ENCODE data around the gene MTCH1. TPM values are rescaled to one million over a fixed set of nuclear protein-coding genes. Genes with fewer than 3 reads are reported as not detected.

MTCH1 gene
- polyA plus RNA-seq, 2 of the 4 experiments (the other 2 are of a cell fraction): 65.4 to 112 TPM

DNA sequence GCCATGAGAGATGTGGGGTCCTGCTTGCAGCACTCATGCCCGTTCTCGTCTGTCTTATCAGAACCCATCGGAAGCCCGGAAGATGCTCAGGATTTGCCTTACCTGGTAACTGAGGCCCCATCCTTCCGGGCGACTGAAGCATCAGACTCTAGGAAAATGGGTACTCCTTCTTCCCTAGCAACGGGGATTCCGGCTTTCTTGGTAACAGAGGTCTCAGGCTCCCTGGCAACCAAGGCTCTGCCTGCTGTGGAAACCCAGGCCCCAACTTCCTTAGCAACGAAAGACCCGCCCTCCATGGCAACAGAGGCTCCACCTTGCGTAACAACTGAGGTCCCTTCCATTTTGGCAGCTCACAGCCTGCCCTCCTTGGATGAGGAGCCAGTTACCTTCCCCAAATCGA is 23.1 kb downstream of the MTCH1 start:
- ATAC-seq (peak in 1 of 2 experiments; percentile 17; a peak in 3 of 6 replicates), FAIRE-seq (no peak), DNase-seq (ENCODE audit: low read depth in 1 of 2, low spot score in 1 of 2) (peak in 1 of 2 experiments; percentile 36)
- H3K4me1 ChIP-seq: peaks cover 15% of the 10 kb centered on the region
- no peaks in the 10 kb centered on the region for H3K9me3 ChIP-seq
- no peak overlapping the region for H3K27ac ChIP-seq
- WGBS (ENCODE audit: missing lambda C conversion rate): 78% methylated on average over 12 of the region's 12 CpGs
- TF ChIP-seq HDAC2 (IDR thresholded peaks at IDR 0.05): no peak
- TF ChIP-seq, protein P1, sequence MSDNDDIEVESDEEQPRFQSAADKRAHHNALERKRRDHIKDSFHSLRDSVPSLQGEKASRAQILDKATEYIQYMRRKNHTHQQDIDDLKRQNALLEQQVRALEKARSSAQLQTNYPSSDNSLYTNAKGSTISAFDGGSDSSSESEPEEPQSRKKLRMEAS (IDR thresholded peaks at IDR 0.05): no peak
- TF ChIP-seq POLR2A (IDR thresholded peaks at IDR 0.05; ENCODE audit: low read length): no peak
- no peak for TF ChIP-seq FOSL2 (IDR thresholded peaks at IDR 0.05)
- TF ChIP-seq FOSL2 (CRISPR knock-in tag; IDR thresholded peaks at IDR 0.05): no peak
- TF ChIP-seq CEBPB (IDR thresholded peaks at IDR 0.05): peak in 1 of 2 experiments; percentile 36; a peak in 1 of 4 replicates
- ChIA-PET CTCF (interaction anchor here (1.1 kb wide), 1 partner anchor 10 kb away, joined by 3 read pairs; no protein-coding TSS in a partner anchor), POLR2A (no interaction called here)
- H3K4me2 ChIP-seq: no peak overlapping the region
- no peak overlapping the region for H3K4me3 ChIP-seq

DNA sequence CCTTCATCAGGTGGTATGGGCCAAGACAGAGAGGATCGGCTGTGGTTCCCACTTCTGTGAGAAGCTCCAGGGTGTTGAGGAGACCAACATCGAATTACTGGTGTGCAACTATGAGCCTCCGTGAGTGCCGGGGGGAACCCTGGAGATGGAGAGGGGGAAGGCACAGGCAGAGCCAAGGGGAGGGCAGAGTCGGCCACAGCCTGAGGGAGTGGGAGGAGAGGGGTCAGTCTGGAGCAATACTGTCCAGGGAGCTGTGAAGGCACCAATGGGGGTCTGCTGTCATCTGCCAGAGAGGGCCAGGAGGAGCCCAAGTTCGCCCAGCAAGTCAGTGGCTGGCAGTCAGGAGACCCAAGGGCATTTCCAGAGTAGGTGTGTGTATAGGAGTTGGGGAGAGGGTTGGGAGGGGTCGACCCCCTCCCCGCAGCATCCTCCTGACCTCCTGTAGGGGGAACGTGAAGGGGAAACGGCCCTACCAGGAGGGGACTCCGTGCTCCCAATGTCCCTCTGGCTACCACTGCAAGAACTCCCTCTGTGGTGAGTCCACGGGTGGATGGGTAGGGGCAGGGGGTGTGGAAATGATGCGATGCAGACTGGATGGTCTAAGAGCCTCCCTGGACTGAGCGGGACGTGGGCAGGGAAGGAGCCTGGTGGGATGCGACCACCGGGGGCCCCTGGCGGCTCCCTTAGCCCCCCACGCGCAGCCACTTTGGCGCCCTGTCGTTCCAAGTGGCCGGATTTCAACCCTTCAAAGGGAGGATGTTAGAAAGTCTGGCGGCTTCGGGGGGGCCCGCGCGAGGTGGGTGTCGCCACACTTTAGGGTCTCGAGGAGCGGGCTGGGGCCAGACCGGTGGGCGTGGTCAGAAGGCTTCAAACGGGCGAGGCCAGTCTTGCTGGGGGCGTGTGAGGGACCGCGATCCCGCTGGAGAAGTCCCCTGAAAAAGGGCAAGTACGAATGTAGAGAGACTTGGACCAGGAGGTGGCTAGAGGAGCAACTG is 24.3 kb downstream of the MTCH1 start:
- DNase-seq (ENCODE audit: low read depth in 1 of 2, low spot score in 1 of 2): no peak
- WGBS (ENCODE audit: missing lambda C conversion rate): 80% methylated on average over 31 of the region's 40 CpGs
- Histone ChIP-seq H3K4me1 (peaks cover 15% of the 10 kb centered on the region), H3K9me3 (no peaks in the 10 kb centered on the region), H3K4me3 (no peak overlapping the region), H3K4me2 (no peak overlapping the region), H3K27ac (peak overlapping the region in 1 of 2 experiments; percentile 77; a peak in 3 of 6 replicates)
- ChIA-PET CTCF (no interaction called here), POLR2A (no interaction called here)
- TF ChIP-seq FOXS1 (CRISPR knock-in tag; IDR thresholded peaks at IDR 0.05) (no peak), EHMT2 (IDR thresholded peaks at IDR 0.05; ENCODE audit: low read depth) (no peak), ZC3H11A (IDR thresholded peaks at IDR 0.05) (no peak), EP300 (IDR thresholded peaks at IDR 0.05) (no peak)
- FAIRE-seq: no peak
- ATAC-seq: no peak

DNA sequence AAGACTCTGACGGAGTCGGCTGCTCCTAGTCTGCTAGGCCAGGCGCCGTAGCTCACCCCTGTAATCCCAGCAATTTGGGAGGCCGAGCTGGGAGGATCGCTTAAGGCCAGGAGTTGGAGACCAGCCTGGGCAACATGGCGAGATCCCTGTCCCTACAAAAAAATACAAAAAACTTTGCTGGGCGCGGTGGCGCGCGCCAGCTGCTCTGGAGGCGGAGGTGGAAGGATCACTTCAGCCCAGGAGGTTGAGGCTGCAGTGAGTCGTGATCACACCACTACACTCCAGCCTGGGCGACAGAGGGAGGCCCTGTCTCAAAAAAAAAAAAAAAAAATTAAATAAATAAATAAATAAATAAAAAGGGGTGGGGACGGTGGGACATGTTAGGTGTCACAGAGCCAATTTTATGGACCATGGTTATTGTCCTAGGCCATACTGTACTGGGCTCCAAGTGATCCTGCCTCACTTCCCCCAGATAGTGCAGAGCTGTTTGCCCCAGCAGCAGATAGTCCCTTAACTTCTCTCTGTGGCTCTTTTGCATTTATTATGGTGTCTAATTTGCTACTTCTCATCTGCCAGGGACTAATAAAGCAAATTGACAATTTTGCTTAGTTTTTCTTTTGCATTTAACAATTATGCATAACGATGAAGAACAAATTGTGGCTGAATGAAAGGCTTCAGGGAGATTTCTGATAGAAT is 26.3 kb downstream of the MTCH1 start:
- CTCF ChIA-PET: interaction anchor here (0.7 kb wide), 2 partner anchors 46 to 1401 kb away, joined by 3 read pairs; no protein-coding TSS in a partner anchor
- DNase-seq (ENCODE audit: low read depth in 1 of 2, low spot score in 1 of 2) (no peak), FAIRE-seq (no peak), ATAC-seq (no peak)
- peaks cover 15% of the 10 kb centered on the region for H3K4me1 ChIP-seq
- H3K4me2 ChIP-seq: peak overlapping the region; percentile 45; the same call in 2 of the 3 replicates
- TF ChIP-seq JUNB (IDR thresholded peaks at IDR 0.05): 0 out of 2 replicates have a peak, but pooled peaks have one; percentile 2
- no peak for TF ChIP-seq ZC3H11A (IDR thresholded peaks at IDR 0.05)
- TF ChIP-seq RAD21 (conservative IDR thresholded peaks at IDR 0.05 in 1 of 2, IDR thresholded peaks at IDR 0.05 in 1 of 2): no peak
- peak overlapping the region in 1 of 2 experiments; percentile 77; a peak in 2 of 6 replicates for H3K27ac ChIP-seq
- H3K4me3 ChIP-seq: no peak overlapping the region
- 89% methylated on average over 13 of the region's 17 CpGs for WGBS (ENCODE audit: missing lambda C conversion rate)
- H3K9me3 ChIP-seq: no peaks in the 10 kb centered on the region
- POLR2A ChIA-PET: interaction anchor here (0.6 to 1.5 kb wide), 2 partner anchors 26 to 206 kb away, joined by 3 read pairs; partner anchors contain the start of gene MTCH1

DNA sequence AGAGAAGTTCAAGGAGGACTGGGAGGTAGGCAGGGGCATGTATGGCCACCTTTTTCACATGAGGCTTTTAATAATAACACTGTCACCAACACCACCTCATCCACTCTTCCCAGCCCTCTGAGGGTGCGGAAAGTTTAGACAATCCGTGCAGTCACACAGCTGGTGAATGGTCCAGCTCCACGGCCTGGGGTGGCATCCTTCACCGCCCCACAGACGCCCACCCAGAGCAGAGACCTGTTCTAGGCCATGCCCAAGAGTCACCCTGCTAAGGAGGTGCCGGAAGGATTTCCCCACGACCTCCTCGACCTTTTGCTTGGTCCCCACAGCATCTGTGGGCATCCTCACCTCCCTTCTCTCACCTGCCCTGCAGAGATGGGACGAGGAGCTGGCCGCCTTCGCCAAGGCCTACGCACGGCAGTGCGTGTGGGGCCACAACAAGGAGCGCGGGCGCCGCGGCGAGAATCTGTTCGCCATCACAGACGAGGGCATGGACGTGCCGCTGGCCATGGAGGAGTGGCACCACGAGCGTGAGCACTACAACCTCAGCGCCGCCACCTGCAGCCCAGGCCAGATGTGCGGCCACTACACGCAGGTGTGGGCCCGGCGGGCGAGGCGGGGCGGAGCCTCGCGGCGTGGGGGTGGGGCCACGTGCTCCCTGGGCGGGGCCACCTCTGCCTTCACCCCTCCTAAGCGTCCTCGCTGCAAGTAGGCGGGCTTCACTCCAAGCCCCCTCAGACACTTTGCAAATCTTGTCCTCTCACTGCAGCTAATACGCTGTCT is 27.0 kb downstream of the MTCH1 start:
- Histone ChIP-seq H3K27ac (no peak overlapping the region), H3K4me1 (peaks cover 15% of the 10 kb centered on the region), H3K4me3 (no peak overlapping the region), H3K9me3 (no peaks in the 10 kb centered on the region), H3K4me2 (no peak overlapping the region)
- ATAC-seq (no peak), DNase-seq (ENCODE audit: low read depth in 1 of 2, low spot score in 1 of 2) (no peak), FAIRE-seq (no peak)
- 91% methylated on average over 18 of the region's 44 CpGs for WGBS (ENCODE audit: missing lambda C conversion rate)
- TF ChIP-seq, protein P2, sequence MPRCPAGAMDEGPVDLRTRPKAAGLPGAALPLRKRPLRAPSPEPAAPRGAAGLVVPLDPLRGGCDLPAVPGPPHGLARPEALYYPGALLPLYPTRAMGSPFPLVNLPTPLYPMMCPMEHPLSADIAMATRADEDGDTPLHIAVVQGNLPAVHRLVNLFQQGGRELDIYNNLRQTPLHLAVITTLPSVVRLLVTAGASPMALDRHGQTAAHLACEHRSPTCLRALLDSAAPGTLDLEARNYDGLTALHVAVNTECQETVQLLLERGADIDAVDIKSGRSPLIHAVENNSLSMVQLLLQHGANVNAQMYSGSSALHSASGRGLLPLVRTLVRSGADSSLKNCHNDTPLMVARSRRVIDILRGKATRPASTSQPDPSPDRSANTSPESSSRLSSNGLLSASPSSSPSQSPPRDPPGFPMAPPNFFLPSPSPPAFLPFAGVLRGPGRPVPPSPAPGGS (IDR thresholded peaks at IDR 0.05): no peak
- TF ChIP-seq PHF8 (IDR thresholded peaks at IDR 0.05; ENCODE audit: borderline replicate concordance, low read depth) (no peak), NFE2L2 (conservative IDR thresholded peaks at IDR 0.05; ENCODE audit: low read length) (no peak), HOXB5 (CRISPR knock-in tag; IDR thresholded peaks at IDR 0.05) (no peak), RFX5 (IDR thresholded peaks at IDR 0.05) (no peak), JUNB (IDR thresholded peaks at IDR 0.05) (no peak), ESRRA (IDR thresholded peaks at IDR 0.05; ENCODE audit: borderline replicate concordance, low read length) (no peak), RNF2 (IDR thresholded peaks at IDR 0.05; ENCODE audit: borderline replicate concordance, low read depth) (no peak), JUN (IDR thresholded peaks at IDR 0.05) (no peak), NR3C1 (IDR thresholded peaks at IDR 0.05) (no peak), CBX8 (IDR thresholded peaks at IDR 0.05) (no peak)
- TF ChIP-seq, protein P3, sequence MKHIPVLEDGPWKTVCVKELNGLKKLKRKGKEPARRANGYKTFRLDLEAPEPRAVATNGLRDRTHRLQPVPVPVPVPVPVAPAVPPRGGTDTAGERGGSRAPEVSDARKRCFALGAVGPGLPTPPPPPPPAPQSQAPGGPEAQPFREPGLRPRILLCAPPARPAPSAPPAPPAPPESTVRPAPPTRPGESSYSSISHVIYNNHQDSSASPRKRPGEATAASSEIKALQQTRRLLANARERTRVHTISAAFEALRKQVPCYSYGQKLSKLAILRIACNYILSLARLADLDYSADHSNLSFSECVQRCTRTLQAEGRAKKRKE (CRISPR knock-in tag; IDR thresholded peaks at IDR 0.05; ENCODE audit: low read depth): no peak
- CTCF ChIA-PET: no interaction called here
- POLR2A ChIA-PET: no interaction called here

Data from A549 (cell line).